B cell (primary cell): ENCODE data around the gene RNF220. TPM values are rescaled to one million over a fixed set of nuclear protein-coding genes. Genes with fewer than 3 reads are reported as not detected.

Experiments used
- ATAC-seq: fragments of 200-7000 bp; cut with Tn5 transposase; one replicate; pipeline ENCODE4 v1.10.0; 2021; ENCODE audit warnings: low read depth, mild to moderate bottlenecking, moderate number of reproducible peaks, moderate library complexity
- CTCF ChIA-PET: fragments of 350-600 bp; sonication (Branson Sonifier 250); formaldehyde crosslinking; loops from one replicate; lab custom pipeline; 2021; ENCODE audit warnings: antibody characterized with exemption, inconsistent platforms; lab: Charles Lee
- POLR2A ChIA-PET: fragments of 350-600 bp; sonication (Branson Sonifier 250); formaldehyde crosslinking; loops from one replicate; lab custom pipeline; 2021; ENCODE audit warnings: antibody characterized with exemption; lab: Charles Lee
- DNase-seq: peaks from one replicate; pipeline ENCODE4 v3.0.0; 2013
- H2AFZ ChIP-seq: 2 replicates; pipeline ENCODE4 v1.6.1; 2012; ENCODE audit warnings: mild to moderate bottlenecking, low read depth, low read length; ENCODE audit not compliant: insufficient read depth, poor library complexity, severe bottlenecking
- H3K27ac ChIP-seq, 2 donors: 1 replicate in 1 of 2; 2 replicates in 1 of 2; pipeline ENCODE4 v1.5.1; 2012 to 2013; ENCODE audit warnings: low read length in 2 of 2, mild to moderate bottlenecking in 2 of 2, moderate library complexity in 1 of 2
- H3K27me3 ChIP-seq, 4 experiments: fragments of 200-600 bp in 1 of 4; sonication (generic) in 1 of 4; replicated peaks in 1 of 4; 1 replicate in 2 of 4; 2 replicates in 2 of 4; pipeline versions ENCODE4 v1.6.1 to v1.7.0; 2013 to 2016; ENCODE audit warnings: low read length in 3 of 4, mild to moderate bottlenecking in 2 of 4, mixed read lengths in 1 of 4, moderate library complexity in 1 of 4; ENCODE audit not compliant: insufficient read depth in 4 of 4, control insufficient read depth in 3 of 4; ENCODE audit errors: control extremely low read depth in 1 of 4
- H3K36me3 ChIP-seq, 2 experiments: replicated peaks in 1 of 2; 1 replicate in 1 of 2; 2 replicates in 1 of 2; pipeline versions ENCODE4 v1.6.1 to v1.7.1; 2013; ENCODE audit warnings: low read length in 1 of 2; ENCODE audit not compliant: insufficient read depth in 2 of 2, control insufficient read depth in 1 of 2; ENCODE audit errors: control extremely low read depth in 1 of 2, extremely low read depth in 1 of 2
- H3K4me1 ChIP-seq, 2 donors: fragments of 200-600 bp in 1 of 2; sonication (generic) in 1 of 2; 1 replicate in 1 of 2; 2 replicates in 1 of 2; pipeline versions ENCODE4 v1.5.1 to v1.6.1; 2013 to 2017; ENCODE audit warnings: low read length in 2 of 2; ENCODE audit not compliant: control insufficient read depth in 2 of 2, insufficient read depth in 2 of 2
- H3K4me2 ChIP-seq: replicated peaks from 2 replicates; pipeline ENCODE3; 2012; ENCODE audit warnings: mild to moderate bottlenecking, low read depth, low read length; ENCODE audit not compliant: poor library complexity, severe bottlenecking
- H3K4me3 ChIP-seq, 5 experiments: fragments of 200-600 bp in 1 of 5; sonication (generic) in 1 of 5; 1 replicate in 3 of 5; 2 replicates in 2 of 5; pipeline versions ENCODE4 v1.5.1 to v1.7.0; 2011 to 2016; ENCODE audit warnings: low read length in 4 of 5, mild to moderate bottlenecking in 4 of 5, low read depth in 2 of 5, control low read depth in 1 of 5, moderate library complexity in 1 of 5; ENCODE audit not compliant: insufficient read depth in 1 of 5; ENCODE audit errors: control extremely low read depth in 1 of 5, extremely low read depth in 1 of 5
- H3K79me2 ChIP-seq: fragments of 200-600 bp; sonication (generic); one replicate; pipeline ENCODE4 v1.6.0; 2016; ENCODE audit warnings: low read length; ENCODE audit not compliant: control insufficient read depth, insufficient read depth
- H3K9ac ChIP-seq: fragments of 200-600 bp; sonication (generic); 2 replicates; pipeline ENCODE4 v1.6.1; 2017; ENCODE audit warnings: mild to moderate bottlenecking, low read length, moderate library complexity
- H3K9me3 ChIP-seq, 3 donors: one replicate each; pipeline versions ENCODE4 v1.6.1 to v1.7.1; 2013; ENCODE audit warnings: low read length in 2 of 3; ENCODE audit not compliant: control insufficient read depth in 2 of 3, insufficient read depth in 1 of 3; ENCODE audit errors: control extremely low read depth in 1 of 3
- H4K20me1 ChIP-seq: 2 replicates; pipeline ENCODE4 v1.6.0; 2012; ENCODE audit warnings: mild to moderate bottlenecking, low read length; ENCODE audit not compliant: insufficient read depth, control insufficient read depth, poor library complexity, severe bottlenecking
- H3K27ac Mint-ChIP-seq: one replicate; pipeline ENCODE4 v1.8.0; 2021; ENCODE audit warnings: mixed read lengths
- H3K27me3 Mint-ChIP-seq: one replicate; pipeline ENCODE4 v1.8.0; 2021; ENCODE audit warnings: mixed read lengths
- H3K4me1 Mint-ChIP-seq: one replicate; pipeline ENCODE4 v1.8.0; 2021; ENCODE audit warnings: mixed read lengths
- H3K4me3 Mint-ChIP-seq: one replicate; pipeline ENCODE4 v1.8.0; 2021; ENCODE audit warnings: mixed read lengths
- H3K9me3 Mint-ChIP-seq: one replicate; pipeline ENCODE4 v1.8.0; 2022; ENCODE audit warnings: mixed read lengths; ENCODE audit not compliant: insufficient read depth
- CTCF ChIP-seq: fragments of 200-600 bp; IDR thresholded peaks from one replicate; pipeline ENCODE4 v1.8.0; 2022; ENCODE audit warnings: antibody characterized with exemption, mild to moderate bottlenecking
- EZH2 ChIP-seq: IDR thresholded peaks from 2 replicates; pipeline ENCODE4 v1.6.1; 2012; ENCODE audit warnings: borderline replicate concordance, low read depth, mild to moderate bottlenecking, moderate library complexity, low read length; ENCODE audit not compliant: insufficient read depth, poor library complexity, severe bottlenecking
- WGBS: methylation state at CpG from one replicate; pipeline ENCODE4 v1.1.5; 2013; ENCODE audit warnings: missing lambda C conversion rate; ENCODE audit not compliant: insufficient coverage; 5-methylcytosine and 5-hydroxymethylcytosine counted together
- intact Hi-C: fragments of 100-400 bp; cut with micrococcal nuclease; formaldehyde crosslinking; loops from one replicate; pipeline ENCODE4 v1.10.0; 2022
- polyA plus RNA-seq: library from polyadenylated mRNA; depleted of rRNA; stranded (reverse); fragments of >200 nt; gene quantifications from 2 replicates; pipeline ENCODE4 v1.2.3, GENCODE V29; 2012
- total RNA-seq, 2 donors: library from RNA; stranded (reverse); fragments of 120-200 nt in 1 of 2; gene quantifications; 1 replicate in 1 of 2; 2 replicates in 1 of 2; pipeline versions ENCODE4 v1.2.3 to v1.2.4, GENCODE V29; 2013 to 2022

The RNF220 gene
- total and polyA plus RNA-seq, 2 donors (not counting 1 experiment from before 2014, with no cell fraction given), result 115 to 141 TPM

- DNase-seq (peak; percentile 46), ATAC-seq (no peak)
- Histone ChIP-seq H3K27me3 (peaks cover 0 to 4% (median 0%) of the 10 kb centered on the region in 4 experiments), H3K9me3 (no peaks in the 10 kb centered on the region), H3K36me3 (no peaks in the 10 kb centered on the region), H3K79me2 (no peaks in the 10 kb centered on the region), H4K20me1 (no peaks in the 10 kb centered on the region), H3K9ac (no peak overlapping the region), H3K4me3 (no peak overlapping the region), H3K4me2 (no peak overlapping the region), H2AFZ (no peak overlapping the region), H3K27ac (no peak overlapping the region), H3K4me1 (no peaks in the 10 kb centered on the region)
- ChIA-PET POLR2A (no interaction called here), CTCF (interaction anchor here (0.7 to 4.3 kb wide), 21 partner anchors 9 to 354 kb away, joined by 3 to 91 read pairs (median 3); partner anchors contain the start of genes ARMH1 and TMEM53)
- intact Hi-C loops, result loop anchor here (1.0 kb wide), 1 partner anchor 81 kb away; no protein-coding TSS in a partner anchor
- H3K4me1 Mint-ChIP-seq, result no peaks in the 10 kb centered on the region
- H3K9me3 Mint-ChIP-seq, result no peaks in the 10 kb centered on the region
- peaks cover 36% of the 10 kb centered on the region for H3K27me3 Mint-ChIP-seq
- WGBS, result 66% methylated on average over 2 of the region's 5 CpGs
- no peak overlapping the region for H3K4me3 Mint-ChIP-seq
- no peak overlapping the region for H3K27ac Mint-ChIP-seq
- TF ChIP-seq CTCF (peak; percentile 65), EZH2 (no peak)
Measured at GRCh38 chr1:44571712-44572571, 166.9 kb downstream of the RNF220 start.

GRCh38 chr1:44572572-44572879 is 167.5 kb downstream of the RNF220 start:
- intact Hi-C loops, result loop anchor here (1.0 kb wide), 1 partner anchor 81 kb away; no protein-coding TSS in a partner anchor
- ATAC-seq, result no peak
- CTCF ChIA-PET, result interaction anchor here (0.7 to 4.3 kb wide), 15 partner anchors 9 to 355 kb away, joined by 3 to 91 read pairs (median 4); no protein-coding TSS in a partner anchor

More at GRCh38 chr1:44572572-44572879, 167.5 kb downstream of the RNF220 start:
- no peak overlapping the region for H3K27ac ChIP-seq
- no peak overlapping the region for H3K4me3 Mint-ChIP-seq
- no peaks in the 10 kb centered on the region for H3K9me3 Mint-ChIP-seq
- H3K27me3 Mint-ChIP-seq, result peaks cover 37% of the 10 kb centered on the region
- no peaks in the 10 kb centered on the region for H4K20me1 ChIP-seq
- H3K36me3 ChIP-seq, result no peaks in the 10 kb centered on the region
- no peaks in the 10 kb centered on the region for H3K4me1 ChIP-seq
- H3K79me2 ChIP-seq, result no peaks in the 10 kb centered on the region
- H3K9ac ChIP-seq, result no peak overlapping the region
- TF ChIP-seq CTCF, result no peak
- TF ChIP-seq EZH2, result no peak
- no peak overlapping the region for H3K4me3 ChIP-seq
- no peaks in the 10 kb centered on the region for H3K9me3 ChIP-seq
- H3K27ac Mint-ChIP-seq, result no peak overlapping the region
- no peak for DNase-seq
- H3K27me3 ChIP-seq, result peaks cover 0 to 4% (median 0%) of the 10 kb centered on the region in 4 experiments
- H2AFZ ChIP-seq, result no peak overlapping the region
- POLR2A ChIA-PET, result no interaction called here
- H3K4me1 Mint-ChIP-seq, result no peaks in the 10 kb centered on the region
- no peak overlapping the region for H3K4me2 ChIP-seq
- WGBS, result 100% methylated on average over 2 of the region's 2 CpGs
